NCI-H2227 treated with DMSO at 0.1 percent for 48 hours (cell line): Measurements from ENCODE around the gene RBM12.
"Not testable (repeated sequence)": the region's sequence is repeated elsewhere in the genome, so short reads cannot be mapped to it uniquely, and the experiment has no call there.

ENCODE experiments used
- DNase-seq: peaks from one replicate; lab custom pipeline; 2025; lab: John Stamatoyannopoulos, UW

The RBM12 gene

GRCh38 chr20:35699127-35699956 is 34.6 kb upstream of the RBM12 start, which contains the start of the genes NFS1 and ROMO1:
Gene NFS1, minus strand, starts transcription at chr20:35699352. Its CDS starts 64 bp downstream, at chr20:35699288.
Gene ROMO1, plus strand, starts transcription at chr20:35699405. Its CDS starts 228 bp downstream, at chr20:35699633.
- peak; percentile 85 for DNase-seq

GRCh38 chr20:35698298-35699126 is 33.8 kb upstream of the RBM12 start:
- peak; percentile 13 for DNase-seq

- no peak for DNase-seq
Observed at GRCh38 chr20:35697696-35698297, 33.1 kb upstream of the RBM12 start.

- DNase-seq, result no peak
Observed at GRCh38 chr20:35695978-35696377, 31.3 kb upstream of the RBM12 start.

GRCh38 chr20:35695245-35695749 is 30.6 kb upstream of the RBM12 start:
- DNase-seq, result no peak

- DNase-seq, result no peak
Observed at GRCh38 chr20:35690265-35690664, 25.6 kb upstream of the RBM12 start.

- DNase-seq, result not testable (repeated sequence)
Observed at GRCh38 chr20:35686872-35687271, 22.2 kb upstream of the RBM12 start.

- DNase-seq, result not testable (repeated sequence)
Observed at GRCh38 chr20:35685368-35685767, 20.7 kb upstream of the RBM12 start.

GRCh38 chr20:35681960-35682359 is 17.3 kb upstream of the RBM12 start:
- no peak for DNase-seq

GRCh38 chr20:35680452-35681183 is 15.9 kb upstream of the RBM12 start:
- no peak for DNase-seq

GRCh38 chr20:35674921-35675320 is 10.2 kb upstream of the RBM12 start:
- no peak for DNase-seq

- DNase-seq, result no peak
Observed at GRCh38 chr20:35673884-35674283, 9.2 kb upstream of the RBM12 start.

GRCh38 chr20:35669681-35670080 is 5.0 kb upstream of the RBM12 start:
- no peak for DNase-seq

- DNase-seq, result no peak
Observed at GRCh38 chr20:35669221-35669620, 4.5 kb upstream of the RBM12 start.

GRCh38 chr20:35665949-35666288 is 1.2 kb upstream of the RBM12 start:
- DNase-seq, result no peak

- peak; percentile 62 for DNase-seq
Observed at GRCh38 chr20:35663516-35664465, 909 bp downstream of the RBM12 start.

- no peak for DNase-seq
Observed at GRCh38 chr20:35662551-35662950, 2.1 kb downstream of the RBM12 start.

GRCh38 chr20:35661908-35662307 is 2.8 kb downstream of the RBM12 start:
- no peak for DNase-seq

GRCh38 chr20:35661053-35661452 is 3.6 kb downstream of the RBM12 start:
- DNase-seq, result no peak

GRCh38 chr20:35660122-35660937 is 4.4 kb downstream of the RBM12 start:
- no peak for DNase-seq
